K562 (cell line): ENCODE data around the gene SNX15. TPM values are rescaled to one million over a fixed set of nuclear protein-coding genes. Genes with fewer than 3 reads are reported as not detected.

Experiments used
- AFF4 ChIP-seq: sonication (generic); formaldehyde crosslinking; IDR thresholded peaks from 2 replicates; pipeline ENCODE4 v1.8.0; 2023; ENCODE audit warnings: mild to moderate bottlenecking, missing genetic modification reagents
- C11orf30 ChIP-seq: fragments of 450-650 bp; IDR thresholded peaks from 2 replicates; pipeline ENCODE4 v1.6.1; 2016; ENCODE audit warnings: low read depth, mild to moderate bottlenecking
- CTBP1 ChIP-seq: fragments of 450-650 bp; IDR thresholded peaks from 2 replicates; pipeline ENCODE4 v1.6.1; 2016; ENCODE audit warnings: borderline replicate concordance
- EP400 ChIP-seq: fragments of 450-650 bp; IDR thresholded peaks from 2 replicates; pipeline ENCODE4 v1.6.1; 2017; ENCODE audit warnings: antibody characterized with exemption, mild to moderate bottlenecking, moderate library complexity
- ERF ChIP-seq: fragments of 450-650 bp; formaldehyde crosslinking; IDR thresholded peaks from 2 replicates; pipeline ENCODE4 v1.4.0; 2020; ENCODE audit warnings: mild to moderate bottlenecking, mixed read lengths
- FOXO4 ChIP-seq: fragments of 450-650 bp; formaldehyde crosslinking; IDR thresholded peaks from 2 replicates; pipeline ENCODE4 v1.4.0; 2020; ENCODE audit warnings: mild to moderate bottlenecking, moderate library complexity
- HDAC2 ChIP-seq: fragments of 450-650 bp; IDR thresholded peaks from 2 replicates; pipeline ENCODE4 v1.6.1; 2016; ENCODE audit warnings: mild to moderate bottlenecking
- MIER1 ChIP-seq: fragments of 450-650 bp; IDR thresholded peaks from 2 replicates; pipeline ENCODE4 v1.6.1; 2016; ENCODE audit warnings: antibody characterized with exemption, mild to moderate bottlenecking, low read depth
- MITF ChIP-seq: IDR thresholded peaks from 2 replicates; pipeline ENCODE4 v1.6.1; 2014; ENCODE audit warnings: antibody characterized with exemption
- NEUROD1 ChIP-seq: fragments of 150-350 bp; IDR thresholded peaks from 2 replicates; pipeline ENCODE4 v1.6.1; 2014; ENCODE audit warnings: borderline replicate concordance, low read length, low read depth; ENCODE audit not compliant: partially characterized antibody
- PHF20 ChIP-seq: fragments of 450-650 bp; IDR thresholded peaks from 2 replicates; pipeline ENCODE4 v1.6.1; 2018; ENCODE audit not compliant: partially characterized antibody
- PHF8 ChIP-seq: fragments of 200-600 bp; sonication (generic); IDR thresholded peaks from 2 replicates; pipeline ENCODE4 v1.6.1; 2012; ENCODE audit warnings: mixed run types, mild to moderate bottlenecking, inconsistent platforms, low read length, moderate library complexity, borderline replicate concordance
- SIN3A ChIP-seq, 2 experiments: fragments of 150-350 bp in 1 of 2; IDR thresholded peaks; 2 replicates each; pipeline ENCODE4 v1.6.1; 2011 to 2016; ENCODE audit warnings: borderline replicate concordance in 2 of 2, low read depth in 2 of 2, low read length in 2 of 2, mild to moderate bottlenecking in 2 of 2, moderate library complexity in 2 of 2; ENCODE audit not compliant: control insufficient read depth in 1 of 2
- SREBF2 ChIP-seq: sonication (generic); formaldehyde crosslinking; IDR thresholded peaks from 2 replicates; pipeline ENCODE4 v1.4.0; 2020; ENCODE audit warnings: mild to moderate bottlenecking, missing genetic modification reagents
- SRF ChIP-seq, 2 experiments: fragments of 250-450, 450-650 bp in 1 of 2; sonication (Bioruptor Pico) in 1 of 2; sonication (generic) in 1 of 2; formaldehyde crosslinking; IDR thresholded peaks; 2 replicates each; pipeline versions ENCODE4 v1.5.0 to v1.5.1; 2020 to 2022; ENCODE audit warnings: mild to moderate bottlenecking in 1 of 2, missing genetic modification reagents in 1 of 2
- TAF15 ChIP-seq: fragments of 200-400 bp; formaldehyde crosslinking; IDR thresholded peaks from 2 replicates; pipeline ENCODE4 v1.6.1; 2017; ENCODE audit warnings: mild to moderate bottlenecking, low read depth, low read length, moderate library complexity
- ZNF239 ChIP-seq: fragments of 250-450 bp; sonication (Bioruptor Pico); IDR thresholded peaks from 2 replicates; pipeline ENCODE4 v1.4.0; 2020; ENCODE audit warnings: mild to moderate bottlenecking
- ZNF263 ChIP-seq: sonication (generic); formaldehyde crosslinking; IDR thresholded peaks from 2 replicates; pipeline ENCODE4 v1.8.0; 2022; ENCODE audit warnings: mild to moderate bottlenecking, missing genetic modification reagents, borderline replicate concordance
- ZNF354B ChIP-seq: fragments of 250-450 bp; sonication (Bioruptor Pico); IDR thresholded peaks from 2 replicates; pipeline ENCODE4 v1.4.0; 2020
- polyA plus RNA-seq, 8 experiments: library from polyadenylated mRNA; depleted of rRNA in 4 of 8; stranded (reverse) in 5 of 8; unstranded in 3 of 8; fragments of >200 nt; fragmentation: Nextera tagmentation in 2 of 8; fragmentation: Illumina TruSeq in 1 of 8; extraction: Ambion mirVana in 2 of 8; extraction: Trizol in 1 of 8; gene quantifications; 2 replicates each; pipeline versions ENCODE4 v1.2.1 to v1.2.3, GENCODE V29; 2011 to 2014; ENCODE audit warnings: inconsistent platforms in 1 of 8, missing spikeins in 1 of 8
- total RNA-seq, 7 experiments: library from RNA; depleted of rRNA in 6 of 7; stranded (reverse); fragments of >200 nt in 6 of 7; fragmentation: Illumina TruSeq in 2 of 7; extraction: Trizol in 2 of 7; gene quantifications; 2 replicates each; pipeline versions ENCODE4 v1.2.1 to v1.2.3, GENCODE V29; 2011 to 2021; ENCODE audit warnings: low replicate concordance in 1 of 7

Gene SNX15
- total and polyA plus RNA-seq, 9 of the 15 experiments (the other 6 are each of a cell fraction or from before 2014, with no cell fraction given) = 1.8 to 27.8 (median 15.2) TPM

GRCh38 chr11:64996710-64997380 is 30.4 kb upstream of the SNX15 start, which contains the start of gene BATF2 (continued):
- TF ChIP-seq AFF4 (CRISPR knock-in tag) (0 out of 2 replicates have a peak, but pooled peaks have one; percentile 17), EP400 (peak; percentile 80), ERF (CRISPR knock-in tag) (0 out of 2 replicates have a peak, but pooled peaks have one; percentile 26), MITF (no peak), HDAC2 (peak; percentile 80), FOXO4 (CRISPR knock-in tag) (no peak), PHF8 (peak; percentile 63; the same call in 1 of the 2 replicates), CTBP1 (peak; percentile 69; the same call in 1 of the 2 replicates), ZNF263 (CRISPR knock-in tag) (peak; percentile 59; the same call in 1 of the 2 replicates), SIN3A (IDR thresholded peaks at IDR 0.05; ENCODE audit: borderline replicate concordance in 2 of 2, control insufficient read depth in 1 of 2, low read depth in 2 of 2, low read length in 2 of 2) (peak; percentile 77 to 97; a peak in 3 of 4 replicates), MIER1 (peak; percentile 71; the same call in 1 of the 2 replicates), PHF20 (peak; percentile 37), TAF15 (no peak), ZNF239 (peak; percentile 27; the same call in 1 of the 2 replicates), NEUROD1 (peak; percentile 40), SRF (CRISPR knock-in tag; IDR thresholded peaks at IDR 0.05) (peak; percentile 78 to 95), C11orf30 (no peak), SREBF2 (CRISPR knock-in tag) (peak; percentile 21; the same call in 1 of the 2 replicates), ZNF354B (CRISPR knock-in tag) (no peak)
